Measurements from ENCODE around the gene HOXA7.

The HOXA7 gene

DNA sequence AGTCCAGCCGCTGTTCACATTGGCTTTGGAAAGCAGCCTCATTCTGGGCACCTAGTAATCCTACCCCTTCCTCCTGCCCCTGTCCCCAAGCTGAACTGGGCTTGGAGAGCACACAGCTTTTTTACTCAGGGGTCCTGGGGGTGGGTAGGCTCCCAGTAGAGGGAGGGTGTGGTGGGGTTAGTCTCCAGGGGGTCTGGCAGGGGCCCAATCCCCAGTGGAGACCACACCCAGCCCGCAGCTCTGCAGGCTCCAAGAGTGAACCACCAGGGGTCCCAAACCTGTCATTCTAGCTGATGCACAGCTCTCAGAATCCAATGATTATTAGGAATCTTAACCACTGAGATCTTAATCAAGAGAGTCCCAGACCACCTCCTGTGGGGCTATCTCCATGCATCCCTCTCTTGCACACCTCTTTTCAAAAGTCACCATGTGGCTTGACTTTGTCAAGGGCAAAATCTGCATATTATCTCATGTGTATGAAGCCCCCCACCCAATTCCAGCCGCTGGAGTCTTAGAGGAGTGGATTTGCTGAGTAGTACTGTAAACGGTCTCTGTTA lies 25.9 kb upstream of the HOXA7 start:
- no peak for DNase-seq (ENCODE audit: low read depth in 2 of 2)

DNA sequence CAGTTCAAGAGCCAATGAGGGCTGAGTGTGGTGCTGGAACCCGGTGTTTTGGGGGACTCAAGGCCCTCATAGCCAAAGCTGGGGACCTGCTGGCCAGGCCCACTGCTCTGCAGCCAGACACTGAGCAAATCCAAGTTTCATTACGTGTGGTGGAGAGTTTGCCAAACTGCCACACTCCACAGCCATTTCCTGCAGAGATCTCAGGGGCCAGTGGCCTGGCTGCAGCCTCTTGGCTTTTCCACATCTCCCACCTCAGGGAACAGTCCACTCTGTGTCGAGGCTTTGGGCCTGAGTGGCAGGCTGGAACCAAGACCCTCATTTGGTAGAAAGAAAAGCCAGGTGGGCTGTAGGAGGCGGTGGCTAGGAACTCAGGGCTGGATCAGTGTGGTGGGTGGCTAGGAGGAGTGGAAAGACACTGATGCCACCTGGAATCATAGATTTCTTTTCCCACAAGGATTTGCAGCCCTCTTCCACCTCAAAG lies 25.4 kb upstream of the HOXA7 start:
- no peak for DNase-seq (ENCODE audit: low read depth in 2 of 2)

DNA sequence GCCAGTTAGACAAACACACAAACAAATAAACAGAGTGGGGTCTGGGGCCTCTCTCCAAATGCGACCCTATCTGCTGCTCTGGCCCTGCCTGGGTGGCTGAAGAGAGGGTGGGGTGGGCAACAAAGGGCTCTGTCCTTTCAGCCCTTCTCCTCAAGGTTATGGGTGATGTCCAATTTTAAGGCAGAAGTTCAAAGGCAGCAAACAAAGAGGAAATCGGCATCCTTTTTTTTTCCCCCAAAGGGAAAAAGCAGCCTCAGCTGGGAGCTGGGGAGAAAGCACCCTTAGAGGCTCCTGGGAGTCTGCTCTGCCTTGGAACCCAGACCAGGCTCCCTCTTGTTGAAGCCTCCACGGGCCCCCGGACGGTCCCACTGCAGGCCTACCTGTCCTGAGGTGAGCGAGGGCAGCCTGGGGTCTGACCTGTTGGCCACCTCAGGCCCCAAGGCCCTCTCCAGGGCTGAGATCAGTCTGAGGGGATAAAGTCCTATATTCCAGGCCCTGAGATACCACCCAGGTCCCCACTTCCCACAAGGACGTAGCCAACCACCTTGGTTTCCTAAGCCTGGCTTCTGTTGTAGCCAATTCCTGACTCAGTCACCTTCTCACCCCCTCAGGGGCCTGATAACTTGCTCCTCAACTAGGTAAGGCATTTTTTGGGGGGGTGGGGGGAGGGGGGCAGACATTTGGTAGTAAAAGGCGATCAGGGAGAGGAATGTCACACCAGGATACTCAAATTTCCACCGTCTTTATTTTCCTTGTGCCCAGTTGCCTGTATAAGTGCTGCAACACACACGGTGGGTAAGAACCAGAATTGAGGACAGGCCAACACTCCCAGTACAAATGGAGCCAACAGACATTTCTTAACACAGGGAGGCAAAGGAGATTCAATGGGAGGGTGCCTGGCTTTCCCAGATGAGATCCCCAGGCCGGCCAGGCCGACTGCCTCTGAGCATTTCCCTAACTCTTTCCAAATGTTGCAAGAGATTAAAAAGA lies 24.3 kb upstream of the HOXA7 start:
- no peak for DNase-seq (ENCODE audit: low read depth in 2 of 2)

DNA sequence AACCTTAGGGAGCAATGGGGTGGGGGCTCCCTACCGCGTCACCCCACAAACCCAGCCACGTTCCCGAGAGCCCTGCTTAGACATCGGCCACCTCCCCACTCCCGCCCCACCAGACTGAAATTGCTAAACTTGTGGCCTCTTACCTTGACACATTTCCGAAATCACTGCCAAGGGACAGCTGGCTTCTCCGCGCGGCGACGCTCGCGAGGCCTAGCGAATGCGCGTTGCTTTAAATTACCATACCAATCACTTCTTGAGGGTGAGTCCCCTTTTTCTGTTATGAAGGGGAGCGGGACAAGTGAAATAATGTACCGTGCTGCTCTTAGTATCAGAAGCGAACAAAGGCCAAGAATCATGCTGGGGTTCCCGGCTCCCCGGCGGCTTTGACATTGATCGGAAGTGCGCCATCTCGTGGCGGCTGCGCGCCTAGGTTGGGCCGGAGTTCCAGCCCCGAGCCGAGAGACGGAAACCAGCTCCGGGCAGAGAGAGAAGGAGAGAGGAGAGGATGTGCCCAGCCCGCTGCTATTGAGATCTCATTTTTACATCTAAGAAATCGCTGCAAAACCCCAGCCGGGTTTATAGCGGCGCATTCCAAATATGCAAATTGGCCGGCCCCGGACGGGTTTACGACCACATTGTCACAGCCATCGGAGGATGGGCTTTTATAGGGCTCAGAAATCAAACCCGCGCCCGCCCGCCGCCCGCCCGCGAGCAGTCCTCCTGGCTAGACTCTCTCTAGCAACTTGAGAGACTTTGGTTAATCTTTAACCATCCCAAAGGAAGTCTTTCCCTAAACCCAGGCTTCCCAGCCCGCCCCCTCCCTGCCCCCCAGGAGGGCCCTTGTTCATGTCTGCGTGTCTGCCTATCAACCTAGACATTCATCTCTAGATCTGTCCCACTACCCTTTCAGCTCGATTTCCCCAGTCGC lies 23.3 kb upstream of the HOXA7 start:
- no peak for DNase-seq (ENCODE audit: low read depth in 2 of 2)

DNA sequence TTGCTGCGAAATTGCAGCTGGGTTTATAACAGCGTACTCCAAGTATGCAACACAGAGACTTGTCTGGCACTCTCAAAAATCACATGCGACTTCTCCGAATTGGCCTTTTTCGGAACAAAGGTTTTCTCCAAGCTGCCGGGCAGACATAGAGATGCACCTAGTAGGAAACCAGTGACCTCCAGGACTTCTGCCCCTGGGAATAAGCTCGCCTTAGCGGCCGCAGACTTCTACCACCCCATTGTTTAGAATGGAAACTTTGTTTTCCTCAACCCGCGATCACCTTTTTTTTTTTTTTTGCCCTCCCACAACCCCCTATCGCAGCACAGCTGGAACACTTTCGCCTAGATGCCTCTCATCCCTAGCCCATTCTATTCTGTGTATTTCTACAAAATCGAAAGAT lies 22.6 kb upstream of the HOXA7 start:
- DNase-seq (ENCODE audit: low read depth in 2 of 2) = no peak

DNA sequence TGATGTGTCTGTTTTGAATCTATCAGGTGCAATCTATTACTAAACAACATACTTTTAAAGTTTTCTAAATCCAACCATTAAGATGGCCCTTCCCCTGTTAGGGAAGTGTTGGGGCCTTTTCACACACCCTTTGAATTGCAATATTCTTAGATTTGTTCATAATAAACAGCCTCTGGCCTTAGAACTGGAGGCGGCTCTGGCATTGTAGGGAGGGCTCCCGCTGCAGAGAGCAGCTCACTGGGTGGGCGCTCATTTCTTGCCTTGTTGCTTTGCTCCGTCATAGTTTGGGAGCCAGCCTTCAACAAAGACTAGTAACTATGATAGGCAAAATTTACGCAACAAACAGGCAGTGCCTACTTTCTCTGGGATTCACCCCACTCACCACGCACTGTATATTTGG lies 21.9 kb upstream of the HOXA7 start:
- DNase-seq (ENCODE audit: low read depth in 2 of 2) = no peak

DNA sequence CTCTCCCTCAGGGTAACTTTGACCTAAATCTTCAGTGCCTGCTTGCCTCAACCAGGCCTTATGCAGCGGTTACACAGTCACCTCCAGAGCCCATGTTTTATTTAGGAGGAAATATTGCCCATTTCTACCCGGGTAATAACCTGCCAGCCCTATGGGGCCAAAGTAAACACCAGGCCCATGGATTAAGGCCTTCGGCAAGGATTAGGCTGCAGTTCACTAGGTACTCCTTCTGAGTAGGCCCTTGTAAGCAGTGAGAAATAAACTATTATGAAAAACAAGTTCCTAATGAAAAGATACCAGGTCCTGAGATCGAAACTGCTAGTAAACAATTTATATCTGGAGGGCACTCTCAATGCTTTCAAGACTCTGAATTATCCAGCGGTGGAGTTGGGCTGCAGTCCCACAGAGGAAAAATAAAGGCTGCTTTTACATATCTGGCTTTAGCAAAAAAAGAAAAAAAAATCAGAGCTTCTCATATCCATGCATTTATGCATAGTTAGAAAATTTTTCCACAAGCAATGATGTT lies 21.4 kb upstream of the HOXA7 start:
- no peak for DNase-seq (ENCODE audit: low read depth in 2 of 2)

DNA sequence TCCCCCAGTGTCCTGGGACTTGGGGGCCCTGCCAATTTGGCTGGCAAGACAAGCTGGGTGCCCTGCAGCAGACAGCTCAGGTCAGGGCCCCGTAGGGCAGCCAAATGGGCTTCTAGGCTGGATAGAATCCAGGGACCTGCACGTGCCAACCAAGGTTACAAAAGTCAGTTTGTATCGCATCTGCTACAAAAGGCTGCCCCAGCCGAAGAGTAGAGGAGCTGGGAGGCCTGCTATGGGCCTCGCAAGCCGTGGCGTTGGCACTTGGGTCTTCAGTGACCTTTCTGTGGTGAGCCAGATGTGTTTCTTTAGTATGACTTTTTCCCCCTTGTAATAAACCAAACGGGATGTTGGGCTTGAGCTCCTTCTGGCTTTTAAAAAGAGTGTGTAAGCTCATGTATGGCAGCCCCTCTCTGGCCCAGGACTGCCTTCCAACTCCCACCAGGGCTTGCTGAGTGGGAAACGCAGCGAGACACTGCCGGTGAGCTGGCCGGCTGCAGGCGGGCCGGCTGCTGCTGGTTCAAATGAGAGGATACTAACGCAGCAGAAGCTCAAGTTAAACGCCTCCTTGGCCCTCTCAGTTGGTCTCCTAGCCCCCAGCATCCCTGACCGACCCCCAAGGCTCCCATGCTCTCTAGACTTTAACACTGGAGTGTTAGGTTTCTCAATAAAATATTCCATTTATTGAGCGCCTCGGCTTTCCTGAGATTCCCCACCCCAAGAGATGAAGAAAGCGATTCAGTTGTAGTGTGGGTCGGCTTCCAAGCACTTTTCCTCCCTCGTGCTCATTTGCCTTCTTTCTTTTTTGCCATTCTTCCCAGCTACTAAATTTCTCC lies 20.7 kb upstream of the HOXA7 start:
- DNase-seq (ENCODE audit: low read depth in 2 of 2) = no peak

DNA sequence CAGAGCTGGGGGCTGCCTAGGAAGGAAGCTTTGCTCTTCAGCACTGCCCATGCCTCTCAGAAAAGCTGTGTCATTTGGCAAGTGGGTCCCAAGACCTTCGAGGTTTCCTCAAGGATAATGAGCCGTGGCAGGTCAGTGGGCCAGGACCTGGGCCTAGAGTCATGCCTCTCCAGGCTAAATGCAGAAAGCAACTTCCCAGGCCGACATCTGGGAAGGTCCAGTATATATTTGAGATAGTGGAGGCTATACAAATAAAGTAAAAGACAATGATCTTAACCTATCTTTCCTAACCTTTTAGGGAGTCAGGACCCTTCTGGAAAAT lies 20.0 kb upstream of the HOXA7 start:
- DNase-seq (ENCODE audit: low read depth in 2 of 2) = no peak

DNA sequence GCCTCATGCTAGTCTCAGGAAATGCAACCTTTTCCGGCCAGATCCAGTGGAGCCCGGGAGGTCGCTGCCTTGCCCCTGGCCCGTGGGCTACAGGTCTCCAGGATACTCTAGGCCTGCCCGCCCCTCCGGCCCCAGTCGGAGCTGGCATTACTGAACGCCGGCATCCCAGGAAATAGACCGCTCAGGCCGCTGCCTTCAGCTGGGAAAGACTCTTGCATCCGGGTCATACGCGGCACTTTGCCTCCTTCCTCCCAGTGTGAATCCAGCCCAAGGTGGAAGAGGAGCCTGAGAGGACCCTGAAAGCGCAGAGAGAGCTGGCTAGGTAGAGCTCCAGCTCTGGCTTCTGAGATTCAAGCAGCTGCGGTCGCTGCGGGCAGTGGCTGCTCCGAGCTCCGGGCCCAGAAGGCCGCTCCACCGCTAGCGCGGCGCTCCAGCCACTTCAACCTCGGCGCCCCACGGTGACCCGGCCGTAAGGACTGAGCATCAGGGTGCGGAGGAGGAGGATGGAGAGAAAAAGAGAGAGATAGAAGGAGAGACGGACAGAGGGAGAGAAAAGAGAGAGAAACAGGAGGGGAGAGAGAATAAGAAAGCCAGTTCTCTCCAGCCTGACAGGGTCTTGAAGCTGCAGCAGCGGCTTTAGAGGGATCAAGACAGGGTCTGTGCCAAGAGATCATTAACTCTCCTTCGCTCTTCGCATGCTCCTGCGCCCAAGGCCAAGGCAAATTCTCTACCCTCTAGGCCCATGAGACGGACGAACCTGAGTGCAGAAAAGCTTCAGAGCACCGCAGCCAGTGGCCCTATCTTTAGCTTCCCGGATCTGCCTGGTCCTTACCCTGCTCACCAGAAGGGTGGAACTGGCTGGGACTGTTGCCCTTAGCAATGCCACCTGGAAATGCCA lies 19.4 kb upstream of the HOXA7 start:
- DNase-seq (ENCODE audit: low read depth in 2 of 2) = no peak

DNA sequence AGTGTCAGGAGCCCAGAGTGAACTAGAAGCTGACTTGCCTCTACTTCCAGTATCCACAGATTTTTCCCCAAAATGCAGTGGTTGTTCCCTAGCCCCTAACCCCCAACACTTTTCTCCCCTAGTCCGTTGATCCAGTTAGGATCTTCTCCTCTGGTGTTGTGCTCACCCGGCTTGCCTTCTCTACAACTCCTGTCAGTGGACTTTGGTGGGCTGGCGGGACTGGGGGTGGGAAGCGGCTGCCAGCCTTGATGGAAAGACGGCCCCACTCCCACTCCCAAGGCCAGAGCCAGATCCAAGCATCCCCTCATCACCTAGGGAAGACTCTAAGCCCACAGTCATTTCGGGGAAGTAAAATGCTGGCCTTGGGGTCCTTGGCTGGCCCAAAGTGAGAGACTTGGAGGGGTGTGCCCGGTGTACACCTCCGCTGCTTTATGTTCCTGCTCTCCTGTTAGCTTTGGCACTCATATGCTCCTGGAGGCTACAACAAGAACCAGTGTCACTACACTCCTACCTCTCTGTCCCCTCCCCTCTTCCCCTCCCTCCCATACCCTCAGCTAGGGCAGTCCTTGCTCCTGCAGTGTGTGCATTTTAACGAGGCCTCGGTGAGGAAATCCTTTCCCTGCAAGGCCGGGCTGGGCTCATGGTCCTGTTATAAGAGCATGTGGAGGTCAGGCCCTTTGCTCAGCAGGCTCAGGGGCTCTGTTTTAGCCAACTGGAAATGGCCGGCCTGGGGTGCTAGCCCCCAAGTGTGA lies 18.6 kb upstream of the HOXA7 start:
- no peak for DNase-seq (ENCODE audit: low read depth in 2 of 2)

DNA sequence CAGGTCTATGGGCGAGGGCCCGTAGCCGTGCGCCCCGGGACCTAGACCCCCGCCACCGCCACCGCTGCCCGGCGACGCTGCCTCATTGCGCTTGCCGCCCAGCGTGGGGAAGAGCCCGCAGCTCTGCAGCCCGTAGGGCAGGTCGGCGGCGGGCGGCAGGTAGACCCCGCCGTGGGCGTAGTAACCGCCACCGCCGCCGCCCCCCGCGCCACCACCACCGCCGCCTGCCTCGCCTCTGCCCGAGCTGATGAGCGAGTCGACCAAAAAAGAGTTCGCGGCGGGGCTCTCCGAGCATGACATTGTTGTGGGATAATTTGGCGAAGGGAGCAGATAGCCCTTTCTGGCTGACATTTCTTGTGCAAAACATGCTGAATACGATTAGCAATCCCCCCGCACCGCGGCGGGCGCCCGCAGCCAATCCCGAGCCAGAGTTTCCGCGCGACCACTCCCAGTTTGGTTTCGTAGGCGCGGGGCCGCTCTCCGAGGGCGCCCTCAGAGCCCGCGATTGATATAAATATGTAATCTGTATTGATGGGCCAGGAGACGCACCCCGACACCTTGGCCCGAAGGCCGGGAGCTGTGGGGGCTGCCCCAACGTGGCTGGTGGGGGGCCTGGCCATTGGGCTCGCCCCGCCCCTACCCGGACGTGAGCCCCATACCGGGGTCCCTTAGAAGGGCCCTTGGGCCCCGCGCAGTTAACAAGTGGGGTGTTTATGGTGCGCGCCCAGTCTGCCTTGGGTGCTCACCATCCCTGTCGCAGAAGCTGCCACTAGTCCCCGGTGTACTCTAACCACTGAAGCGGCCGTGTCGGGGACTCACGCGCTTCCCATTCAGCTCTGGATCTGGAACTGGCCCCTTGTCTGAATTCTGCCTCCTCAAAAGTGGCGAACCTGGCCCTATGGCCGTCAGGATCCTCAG lies 17.7 kb upstream of the HOXA7 start, which contains the start of gene HOXA10:
Gene HOXA10, minus strand, starts transcription at position 365 of the 918 bp plus-strand sequence. Its CDS starts 14 bp downstream, at position 351.
- DNase-seq (ENCODE audit: low read depth in 2 of 2) = no peak

DNA sequence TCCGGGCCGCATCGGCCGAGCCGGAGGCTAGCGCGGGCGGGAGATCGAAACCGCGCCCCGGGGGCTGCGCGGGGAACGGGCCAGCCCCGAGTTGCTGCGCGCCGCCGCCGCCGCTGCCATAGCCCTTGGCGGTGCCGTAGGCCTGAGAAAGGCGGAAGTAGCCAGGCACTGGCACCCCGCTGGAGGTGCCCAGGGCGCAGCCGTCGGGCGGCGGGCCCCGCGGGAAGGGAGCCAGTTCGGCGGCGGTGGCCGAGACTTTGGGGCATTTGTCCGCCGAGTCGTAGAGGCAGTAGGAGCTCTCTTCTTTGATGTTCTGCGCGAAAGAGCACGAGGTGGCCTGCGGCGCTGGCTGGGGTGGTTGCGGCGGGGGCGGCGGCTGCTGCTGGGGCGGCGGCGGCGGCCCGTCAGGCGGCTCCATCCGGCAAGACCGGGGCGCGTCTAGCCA lies 17.1 kb upstream of the HOXA7 start:
- no peak for DNase-seq (ENCODE audit: low read depth in 2 of 2)

DNA sequence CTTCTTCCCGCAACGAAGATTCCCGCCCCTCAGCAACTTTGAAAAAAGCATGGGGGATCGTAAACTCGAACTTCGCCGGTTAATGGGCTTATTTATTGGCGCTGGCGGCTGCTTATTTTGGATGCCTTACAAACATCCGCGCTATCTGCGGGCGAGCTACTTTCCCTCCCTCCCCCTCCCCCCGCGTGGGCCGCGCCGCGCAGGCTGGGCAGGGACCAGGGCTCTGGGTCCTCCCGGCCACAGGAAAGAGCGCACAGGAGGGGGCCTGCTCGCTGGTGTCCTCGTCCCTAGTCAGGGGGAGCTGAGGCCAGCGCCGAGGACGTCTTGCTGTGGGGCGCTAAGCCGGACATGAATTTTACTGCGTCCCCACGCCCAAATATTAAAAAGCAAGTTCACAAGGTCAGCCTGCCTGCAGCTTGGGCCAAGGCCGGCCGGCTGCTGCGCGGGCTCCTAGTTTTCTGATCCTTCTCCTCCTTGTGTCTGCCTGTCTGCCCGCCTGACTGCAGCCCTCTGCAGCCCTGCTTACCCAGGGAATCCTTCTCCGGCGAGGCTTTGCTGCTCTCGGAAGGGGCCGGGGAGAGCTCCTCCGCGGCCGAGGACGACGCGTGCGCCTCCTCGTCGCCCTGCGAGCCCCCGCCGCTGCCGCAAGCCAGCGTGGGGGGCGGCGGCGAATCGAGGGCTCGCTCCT lies 16.5 kb upstream of the HOXA7 start:
- no peak for DNase-seq (ENCODE audit: low read depth in 2 of 2)

DNA sequence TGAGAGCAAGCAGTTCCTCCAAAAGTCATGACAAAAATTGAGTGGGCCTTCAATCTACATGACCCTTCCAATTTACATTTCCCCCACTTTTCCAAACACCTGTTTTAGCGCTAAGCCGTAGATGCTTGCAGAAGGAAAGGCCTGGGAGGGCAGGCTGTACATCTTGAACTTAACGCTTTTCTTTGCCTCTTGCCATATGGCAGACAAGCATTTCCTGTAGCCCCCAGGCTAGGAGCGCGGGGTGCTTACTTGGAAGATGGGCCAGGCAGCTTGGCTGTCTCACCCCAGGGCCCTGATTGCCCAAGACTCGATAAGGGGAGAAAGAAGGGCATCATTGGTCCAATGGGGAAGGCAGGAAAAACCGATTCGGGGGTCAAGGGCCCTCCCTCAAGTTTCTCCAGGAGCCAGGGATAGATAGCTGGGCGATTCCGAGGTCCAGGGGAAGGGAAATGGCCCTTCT lies 15.9 kb upstream of the HOXA7 start:
- no peak for DNase-seq (ENCODE audit: low read depth in 2 of 2)

DNA sequence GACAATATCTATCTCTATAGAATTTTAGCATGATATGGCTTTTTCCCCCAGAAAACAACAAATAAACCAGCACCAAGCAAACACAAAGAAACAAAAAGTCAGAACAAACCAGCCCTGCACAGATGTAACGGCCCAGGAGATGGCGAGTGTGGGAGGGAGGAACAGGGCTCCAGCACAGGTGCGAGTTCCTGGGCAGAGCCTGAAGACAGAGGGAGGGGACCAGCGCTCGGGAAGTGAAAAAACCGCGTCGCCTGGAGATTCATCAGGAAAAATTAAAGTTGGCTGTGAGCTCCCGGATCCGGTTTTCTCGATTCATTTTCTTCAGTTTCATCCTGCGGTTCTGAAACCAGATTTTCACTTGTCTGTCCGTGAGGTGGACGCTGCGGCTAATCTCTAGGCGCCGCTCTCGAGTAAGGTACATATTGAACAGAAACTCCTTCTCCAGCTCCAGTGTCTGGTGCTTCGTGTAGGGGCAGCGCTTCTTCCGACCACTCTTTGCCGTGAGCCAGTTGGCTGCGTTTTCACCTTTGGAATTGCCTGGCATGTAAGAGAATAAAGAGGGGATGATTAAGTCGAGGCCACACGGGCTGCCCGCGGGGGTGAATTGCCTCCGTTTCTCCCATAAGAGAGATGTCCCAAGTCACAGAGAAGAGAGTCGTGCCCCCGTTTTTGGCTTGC lies 15.3 kb upstream of the HOXA7 start:
- DNase-seq (ENCODE audit: low read depth in 2 of 2) = no peak

DNA sequence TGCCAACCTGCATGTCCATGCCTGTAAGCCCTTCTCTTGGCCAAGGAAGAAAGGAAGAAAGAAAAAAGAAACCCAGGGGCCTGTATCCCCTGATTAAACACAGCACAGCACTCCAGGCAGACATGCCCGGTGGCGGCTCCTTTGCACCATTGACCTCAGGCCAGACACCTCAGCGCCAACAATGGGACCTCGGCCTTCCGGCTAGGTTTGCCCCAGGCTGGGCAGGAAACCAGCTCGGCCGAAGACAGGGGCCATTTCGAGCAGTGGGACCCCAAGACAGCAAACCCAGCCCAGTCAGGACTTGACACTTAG lies 14.8 kb upstream of the HOXA7 start:
- DNase-seq (ENCODE audit: low read depth in 2 of 2) = no peak

Measured in stimulated activated CD8-positive, alpha-beta memory T cell treated with anti-CD3 and anti-CD28 coated beads, Interleukin-15, amount 100 ng/mL, for 48 hours (primary cell).